Stimulated activated CD4-positive, alpha-beta T cell treated with anti-CD3 and anti-CD28 coated beads, Interleukin-4, amount 100 ng/mL, for 4 hours (primary cell): ENCODE data around the gene SEM1.
"Not testable (repeated sequence)": the region's sequence is repeated elsewhere in the genome, so short reads cannot be mapped to it uniquely, and the experiment has no call there.

ENCODE experiments used
- DNase-seq, 2 experiments: peaks; one replicate each; pipeline ENCODE4 v3.0.0-alpha.2; 2020

The SEM1 gene

GRCh38 chr7:96658022-96658412 lies 51.6 kb downstream of the SEM1 start:
- DNase-seq = no peak

- no peak for DNase-seq
Observed at GRCh38 chr7:96657347-96658021, 52.2 kb downstream of the SEM1 start.

GRCh38 chr7:96655956-96656355 lies 53.7 kb downstream of the SEM1 start:
- no peak for DNase-seq

- DNase-seq = no peak
Observed at GRCh38 chr7:96654630-96655188, 54.9 kb downstream of the SEM1 start.

- no peak for DNase-seq
Observed at GRCh38 chr7:96649981-96650380, 59.7 kb downstream of the SEM1 start.

GRCh38 chr7:96648784-96649183 lies 60.9 kb downstream of the SEM1 start:
- no peak for DNase-seq

- no peak for DNase-seq
Observed at GRCh38 chr7:96647733-96648132, 61.9 kb downstream of the SEM1 start.

- no peak for DNase-seq
Observed at GRCh38 chr7:96645084-96645483, 64.6 kb downstream of the SEM1 start.

- not testable (repeated sequence) for DNase-seq
Observed at GRCh38 chr7:96643436-96643835, 66.2 kb downstream of the SEM1 start.

- no peak for DNase-seq
Observed at GRCh38 chr7:96640054-96640453, 69.6 kb downstream of the SEM1 start.
